ENCODE results near the gene THOC6. TPM values are rescaled to one million over a fixed set of nuclear protein-coding genes. Genes with fewer than 3 reads are reported as not detected.
A peak's percentile ranks its signal among the peaks of the same experiment; 100 is the strongest.

THOC6 gene
- total RNA-seq, 1 donor from 2014 or later = 20.8 TPM

GRCh38 chr16:2991566-2992261, 32.1 kb upstream of the THOC6 start:
- no peak for DNase-seq (ENCODE audit: low spot score)

- no peak for DNase-seq (ENCODE audit: low spot score)
These were observed 31.3 kb upstream of the THOC6 start for GRCh38 chr16:2992383-2993081.

GRCh38 chr16:2996298-2996697, 27.5 kb upstream of the THOC6 start:
- DNase-seq (ENCODE audit: low spot score) = no peak

- no peak for DNase-seq (ENCODE audit: low spot score)
These were observed 23.9 kb upstream of the THOC6 start for GRCh38 chr16:2999929-3000328.

- no peak for DNase-seq (ENCODE audit: low spot score)
These were observed 23.3 kb upstream of the THOC6 start for GRCh38 chr16:3000540-3000939.

- DNase-seq (ENCODE audit: low spot score) = no peak
These were observed 22.5 kb upstream of the THOC6 start for GRCh38 chr16:3001316-3001715.

GRCh38 chr16:3003582-3004270, 20.1 kb upstream of the THOC6 start:
- DNase-seq (ENCODE audit: low spot score) = peak; percentile 98

GRCh38 chr16:3004319-3004718, 19.5 kb upstream of the THOC6 start:
- no peak for DNase-seq (ENCODE audit: low spot score)

GRCh38 chr16:3004781-3005284, 19.0 kb upstream of the THOC6 start:
- no peak for DNase-seq (ENCODE audit: low spot score)

- peak; percentile 72 for DNase-seq (ENCODE audit: low spot score)
These were observed 16.5 kb upstream of the THOC6 start for GRCh38 chr16:3007059-3007956.

- no peak for DNase-seq (ENCODE audit: low spot score)
These were observed 15.7 kb upstream of the THOC6 start for GRCh38 chr16:3007957-3008689.

- DNase-seq (ENCODE audit: low spot score) = no peak
These were observed 15.2 kb upstream of the THOC6 start for GRCh38 chr16:3008690-3009037.

- DNase-seq (ENCODE audit: low spot score) = peak; percentile 62
These were observed 14.1 kb upstream of the THOC6 start for GRCh38 chr16:3009568-3010390.

- no peak for DNase-seq (ENCODE audit: low spot score)
These were observed 13.3 kb upstream of the THOC6 start for GRCh38 chr16:3010510-3010909.

- no peak for DNase-seq (ENCODE audit: low spot score)
These were observed 11.6 kb upstream of the THOC6 start for GRCh38 chr16:3012246-3012645.

- DNase-seq (ENCODE audit: low spot score) = peak; percentile 44
These were observed 10.9 kb upstream of the THOC6 start, which contains the start of gene CLDN9 for GRCh38 chr16:3012828-3013420. Gene CLDN9, plus strand, starts transcription at chr16:3012923. Its CDS starts 440 bp downstream, at chr16:3013363.

- DNase-seq (ENCODE audit: low spot score) = no peak
These were observed 10.3 kb upstream of the THOC6 start for GRCh38 chr16:3013491-3013951.

- no peak for DNase-seq (ENCODE audit: low spot score)
These were observed 9.7 kb upstream of the THOC6 start for GRCh38 chr16:3013998-3014690.

- DNase-seq (ENCODE audit: low spot score) = no peak
These were observed 8.9 kb upstream of the THOC6 start for GRCh38 chr16:3014971-3015370.
